Measurements from ENCODE around the gene CAPRIN1.
A peak's percentile ranks its signal among the peaks of the same experiment; 100 is the strongest.
"Not testable (repeated sequence)": the region's sequence is repeated elsewhere in the genome, so short reads cannot be mapped to it uniquely, and the experiment has no call there.

The CAPRIN1 gene

DNA sequence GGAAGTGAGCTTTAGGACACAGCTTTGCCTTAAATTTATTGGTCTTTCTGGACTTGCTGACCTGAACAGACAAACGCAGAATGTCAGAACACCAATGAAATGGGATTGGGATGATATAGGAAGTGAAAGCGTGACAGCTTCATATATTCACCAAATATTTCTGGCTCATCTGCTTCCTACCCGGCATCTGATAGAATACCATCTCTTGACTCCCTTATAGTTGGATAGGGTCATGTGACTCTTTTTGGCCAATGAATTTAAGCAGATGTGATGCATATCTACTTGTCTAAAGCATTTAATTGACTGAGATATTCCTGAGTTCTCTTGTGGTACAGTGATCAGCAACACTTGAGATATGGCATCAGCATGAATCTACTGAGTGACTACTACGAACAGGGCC is 2.5 kb upstream of the CAPRIN1 start:
- TF ChIP-seq, protein P1, sequence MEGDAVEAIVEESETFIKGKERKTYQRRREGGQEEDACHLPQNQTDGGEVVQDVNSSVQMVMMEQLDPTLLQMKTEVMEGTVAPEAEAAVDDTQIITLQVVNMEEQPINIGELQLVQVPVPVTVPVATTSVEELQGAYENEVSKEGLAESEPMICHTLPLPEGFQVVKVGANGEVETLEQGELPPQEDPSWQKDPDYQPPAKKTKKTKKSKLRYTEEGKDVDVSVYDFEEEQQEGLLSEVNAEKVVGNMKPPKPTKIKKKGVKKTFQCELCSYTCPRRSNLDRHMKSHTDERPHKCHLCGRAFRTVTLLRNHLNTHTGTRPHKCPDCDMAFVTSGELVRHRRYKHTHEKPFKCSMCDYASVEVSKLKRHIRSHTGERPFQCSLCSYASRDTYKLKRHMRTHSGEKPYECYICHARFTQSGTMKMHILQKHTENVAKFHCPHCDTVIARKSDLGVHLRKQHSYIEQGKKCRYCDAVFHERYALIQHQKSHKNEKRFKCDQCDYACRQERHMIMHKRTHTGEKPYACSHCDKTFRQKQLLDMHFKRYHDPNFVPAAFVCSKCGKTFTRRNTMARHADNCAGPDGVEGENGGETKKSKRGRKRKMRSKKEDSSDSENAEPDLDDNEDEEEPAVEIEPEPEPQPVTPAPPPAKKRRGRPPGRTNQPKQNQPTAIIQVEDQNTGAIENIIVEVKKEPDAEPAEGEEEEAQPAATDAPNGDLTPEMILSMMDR (IDR thresholded peaks at IDR 0.05; ENCODE audit: extremely low read depth, insufficient read depth, missing control alignments) = no peak
- in situ Hi-C loops (cut with MboI; ENCODE audit: low pct_unique_long_range_greater_than_20kb, low sequenced_read_pairs, unreplicated experiment) = no loop called here
- no peak for DNase-seq (ENCODE audit: low spot score)

DNA sequence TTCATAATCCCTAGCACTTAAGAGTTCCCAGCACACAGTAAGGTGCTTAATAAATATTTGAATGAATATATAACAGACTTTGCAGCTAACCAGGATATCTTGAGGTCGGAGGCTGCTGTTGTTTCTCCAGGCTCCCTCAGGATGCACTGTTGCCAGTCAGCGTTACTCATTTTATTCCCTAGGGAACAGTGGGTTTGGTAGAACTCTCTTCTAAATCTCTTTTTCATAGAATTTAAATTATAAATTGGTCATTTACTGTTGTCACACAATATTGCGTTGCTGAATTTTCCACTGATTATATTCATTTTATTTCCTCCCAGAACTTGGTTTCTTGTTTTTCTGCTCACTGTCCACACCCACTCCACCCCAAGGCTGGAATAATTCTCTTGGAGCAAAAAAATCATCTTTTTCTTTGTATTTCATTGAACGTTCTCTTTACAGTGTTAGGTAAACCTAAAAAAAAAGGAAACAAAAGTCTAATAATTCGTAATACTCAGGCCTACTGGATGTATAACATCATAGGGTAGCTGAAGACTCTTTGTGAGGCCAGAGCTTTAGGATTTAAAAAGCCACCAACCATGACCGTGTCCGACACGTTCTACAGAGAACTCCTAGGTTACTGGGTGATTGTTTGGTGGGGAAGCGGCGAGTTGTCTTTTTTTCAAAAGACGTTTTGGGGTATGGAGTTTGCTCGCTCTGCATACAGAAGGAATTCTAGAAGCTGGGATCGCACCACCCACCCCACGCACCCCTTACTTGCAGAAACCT is 766 bp upstream of the CAPRIN1 start:
- TF ChIP-seq, protein P1 (IDR thresholded peaks at IDR 0.05; ENCODE audit: extremely low read depth, insufficient read depth, missing control alignments) = no peak
- no peak for DNase-seq (ENCODE audit: low spot score)
- in situ Hi-C loops (cut with MboI; ENCODE audit: low pct_unique_long_range_greater_than_20kb, low sequenced_read_pairs, unreplicated experiment) = no loop called here

DNA sequence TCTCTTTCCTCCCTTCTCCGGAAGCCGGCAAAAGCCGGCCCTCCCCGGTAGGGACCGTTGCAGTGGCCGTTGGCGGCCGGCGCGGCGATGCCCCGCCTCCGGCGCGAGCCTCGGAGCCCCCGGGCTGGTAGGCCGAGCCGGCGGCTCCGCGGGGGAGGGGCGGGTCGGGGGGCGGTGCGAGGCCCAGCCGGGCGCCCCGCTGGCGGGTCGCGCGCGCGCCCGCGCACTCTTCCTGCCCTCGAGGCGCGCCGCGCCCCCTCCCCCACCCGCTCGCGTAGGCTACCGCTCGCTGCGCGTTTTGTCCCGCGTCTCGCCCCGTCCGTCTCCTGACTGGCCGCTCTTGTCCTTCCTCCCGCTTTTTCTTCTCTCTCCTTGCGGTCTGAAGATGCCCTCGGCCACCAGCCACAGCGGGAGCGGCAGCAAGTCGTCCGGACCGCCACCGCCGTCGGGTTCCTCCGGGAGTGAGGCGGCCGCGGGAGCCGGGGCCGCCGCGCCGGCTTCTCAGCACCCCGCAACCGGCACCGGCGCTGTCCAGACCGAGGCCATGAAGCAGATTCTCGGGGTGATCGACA is 591 bp downstream of the CAPRIN1 start:
- DNase-seq (ENCODE audit: low spot score) = peak; percentile 96
- TF ChIP-seq, protein P1 (IDR thresholded peaks at IDR 0.05; ENCODE audit: extremely low read depth, insufficient read depth, missing control alignments) = no peak
- in situ Hi-C loops (cut with MboI; ENCODE audit: low pct_unique_long_range_greater_than_20kb, low sequenced_read_pairs, unreplicated experiment) = no loop called here

DNA sequence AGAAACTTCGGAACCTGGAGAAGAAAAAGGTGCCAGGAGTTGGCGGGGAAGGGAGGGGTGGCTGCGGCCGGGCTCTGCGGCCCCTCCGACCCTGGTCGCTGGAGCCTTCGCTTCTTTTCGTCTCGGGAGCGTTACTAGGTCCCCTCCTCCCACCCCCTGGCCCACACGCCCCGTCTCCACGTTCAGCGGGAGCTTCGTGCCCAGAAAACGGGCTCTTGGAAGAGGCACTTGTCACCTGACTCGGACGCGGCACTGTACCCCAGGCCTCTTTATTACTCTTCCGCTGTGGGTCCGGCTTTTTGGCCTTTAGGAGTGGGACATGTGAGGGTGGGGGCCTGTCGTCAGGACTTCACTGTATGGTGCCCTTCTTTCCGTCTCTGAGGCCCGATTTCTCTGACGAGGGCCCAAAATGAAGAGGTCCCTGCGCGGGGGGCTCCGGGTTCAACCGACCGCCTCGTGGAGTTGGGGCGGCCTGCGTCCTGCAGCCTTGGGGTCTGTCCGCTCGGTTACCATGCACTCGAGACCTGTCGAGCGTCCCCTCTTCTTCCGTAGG is 1.2 kb downstream of the CAPRIN1 start:
- in situ Hi-C loops (cut with MboI; ENCODE audit: low pct_unique_long_range_greater_than_20kb, low sequenced_read_pairs, unreplicated experiment) = no loop called here
- DNase-seq (ENCODE audit: low spot score) = no peak
- TF ChIP-seq, protein P1 (IDR thresholded peaks at IDR 0.05; ENCODE audit: extremely low read depth, insufficient read depth, missing control alignments) = no peak

DNA sequence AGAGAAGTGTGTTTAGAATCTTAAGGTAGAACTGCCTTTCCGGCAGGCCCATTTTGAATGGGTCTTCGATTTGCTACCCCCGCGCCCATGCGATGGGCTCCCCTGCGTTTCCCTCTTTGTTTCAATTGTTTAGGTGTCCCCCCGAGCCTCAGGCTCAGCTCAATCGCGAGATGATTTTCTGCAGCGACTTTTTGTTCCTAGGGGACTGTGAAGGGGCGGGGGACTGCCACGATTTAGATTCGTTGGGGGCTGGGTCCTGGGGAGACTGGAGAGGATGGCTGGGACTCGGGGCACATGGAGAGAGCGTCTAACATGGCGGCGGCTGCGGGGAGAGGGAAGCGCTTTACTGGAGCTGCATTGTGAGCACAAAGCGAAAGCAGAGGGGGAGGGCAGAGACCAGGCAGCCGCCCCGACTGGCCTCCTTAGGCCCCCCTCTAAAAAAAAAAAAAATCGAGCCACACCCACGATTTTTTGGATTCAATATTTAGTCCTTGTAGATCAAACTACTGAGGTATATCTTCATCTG is 1.7 kb downstream of the CAPRIN1 start:
- TF ChIP-seq, protein P1 (IDR thresholded peaks at IDR 0.05; ENCODE audit: extremely low read depth, insufficient read depth, missing control alignments) = no peak
- peak; percentile 76 for DNase-seq (ENCODE audit: low spot score)
- in situ Hi-C loops (cut with MboI; ENCODE audit: low pct_unique_long_range_greater_than_20kb, low sequenced_read_pairs, unreplicated experiment) = no loop called here

DNA sequence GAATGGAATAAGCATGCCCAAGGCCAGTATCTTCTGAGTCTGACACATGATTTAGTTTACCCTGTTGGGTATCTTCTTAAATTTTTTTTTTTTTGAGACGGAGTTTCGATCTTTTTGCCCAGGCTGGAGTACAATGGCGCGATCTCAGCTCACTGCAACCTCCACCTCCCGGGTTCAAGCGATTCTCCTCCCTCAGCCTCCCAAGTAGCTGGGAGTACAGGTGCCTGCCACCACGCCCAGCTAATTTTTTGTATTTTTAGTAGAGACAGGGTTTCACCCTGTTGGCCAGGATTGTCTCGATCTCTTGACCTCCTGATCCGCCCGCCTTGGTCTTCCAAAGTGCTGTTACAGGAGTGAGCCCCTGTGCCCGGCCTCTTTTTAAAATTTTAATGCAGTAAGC is 2.8 kb downstream of the CAPRIN1 start:
- in situ Hi-C loops (cut with MboI; ENCODE audit: low pct_unique_long_range_greater_than_20kb, low sequenced_read_pairs, unreplicated experiment); DNase-seq (ENCODE audit: low spot score): not testable (repeated sequence)

Data from GM13977 (cell line).